ENCODE results near the gene NME7.
A peak's percentile ranks its signal among the peaks of the same experiment; 100 is the strongest.
"Not testable (repeated sequence)": the region's sequence is repeated elsewhere in the genome, so short reads cannot be mapped to it uniquely, and the experiment has no call there.

Gene NME7

DNA sequence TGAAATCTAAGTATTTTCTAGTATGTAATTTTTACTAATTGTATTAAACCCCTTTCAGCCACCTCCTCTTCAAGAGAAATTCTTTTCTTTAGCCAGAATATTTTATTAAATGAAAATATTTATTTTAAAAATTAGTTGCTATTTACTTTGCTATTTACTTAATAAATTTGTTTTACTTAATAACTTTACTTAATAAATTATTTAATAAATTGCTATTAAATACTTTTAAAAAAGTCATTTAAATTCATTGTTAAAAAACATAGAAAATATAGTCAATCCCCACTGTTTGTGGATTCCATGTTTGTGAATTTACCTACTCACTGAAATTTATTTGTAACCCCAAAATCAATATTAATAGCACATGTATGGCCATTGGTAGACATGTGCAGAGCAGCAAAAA, 155.5 kb downstream of the NME7 start:
- no peak for DNase-seq

DNA sequence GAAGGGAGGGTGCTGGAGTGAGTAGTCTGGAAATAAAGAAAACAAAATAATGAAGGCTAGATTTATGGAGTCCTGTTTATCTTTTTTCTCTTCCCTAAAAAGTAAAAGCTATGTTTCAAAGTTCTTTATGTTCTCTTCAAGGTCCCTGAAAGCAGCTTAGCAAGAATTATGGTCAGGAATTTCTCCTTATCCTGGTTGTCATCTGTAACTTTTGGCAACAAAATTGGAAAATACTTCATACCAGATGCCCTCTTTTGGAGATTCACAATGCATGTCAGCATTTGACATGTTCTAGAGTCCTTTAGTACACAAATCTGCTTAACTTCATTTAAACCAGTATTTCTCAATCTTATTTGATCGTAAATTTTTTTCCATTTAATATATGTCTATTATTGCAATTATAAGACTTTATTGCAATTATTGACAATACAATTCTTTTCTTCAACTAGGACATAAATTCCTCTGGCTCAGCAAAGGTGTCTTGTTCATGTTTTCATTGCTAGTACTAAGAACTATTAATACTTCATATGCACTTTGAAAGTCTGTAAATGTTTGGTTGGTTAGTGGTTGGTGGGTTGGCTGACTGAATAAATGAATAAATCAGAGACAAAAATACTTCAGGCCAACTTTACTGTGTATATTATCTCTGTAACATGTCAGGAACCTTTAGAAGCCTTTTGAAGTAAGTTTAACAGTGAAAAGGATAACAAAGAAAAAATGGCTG, 159.6 kb downstream of the NME7 start:
- no peak for DNase-seq

DNA sequence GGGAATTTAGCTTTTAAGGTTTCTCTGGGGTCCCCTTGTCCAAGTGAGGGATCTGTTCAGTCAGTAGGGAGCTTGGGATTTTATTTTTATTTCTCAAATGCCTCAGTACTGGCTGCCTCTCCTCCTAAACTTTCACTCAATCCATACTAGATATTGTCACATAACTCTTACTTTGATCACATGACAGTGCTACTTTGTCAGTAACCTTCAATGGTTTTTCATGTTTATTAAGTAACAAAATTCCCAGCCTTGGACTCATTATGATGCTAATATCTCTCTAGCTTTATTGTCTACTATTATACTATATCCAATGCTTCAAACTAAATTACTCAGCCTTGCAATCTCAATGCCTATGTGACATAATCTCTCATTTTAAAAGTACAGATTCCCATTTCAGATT, 163.4 kb downstream of the NME7 start:
- no peak for DNase-seq

DNA sequence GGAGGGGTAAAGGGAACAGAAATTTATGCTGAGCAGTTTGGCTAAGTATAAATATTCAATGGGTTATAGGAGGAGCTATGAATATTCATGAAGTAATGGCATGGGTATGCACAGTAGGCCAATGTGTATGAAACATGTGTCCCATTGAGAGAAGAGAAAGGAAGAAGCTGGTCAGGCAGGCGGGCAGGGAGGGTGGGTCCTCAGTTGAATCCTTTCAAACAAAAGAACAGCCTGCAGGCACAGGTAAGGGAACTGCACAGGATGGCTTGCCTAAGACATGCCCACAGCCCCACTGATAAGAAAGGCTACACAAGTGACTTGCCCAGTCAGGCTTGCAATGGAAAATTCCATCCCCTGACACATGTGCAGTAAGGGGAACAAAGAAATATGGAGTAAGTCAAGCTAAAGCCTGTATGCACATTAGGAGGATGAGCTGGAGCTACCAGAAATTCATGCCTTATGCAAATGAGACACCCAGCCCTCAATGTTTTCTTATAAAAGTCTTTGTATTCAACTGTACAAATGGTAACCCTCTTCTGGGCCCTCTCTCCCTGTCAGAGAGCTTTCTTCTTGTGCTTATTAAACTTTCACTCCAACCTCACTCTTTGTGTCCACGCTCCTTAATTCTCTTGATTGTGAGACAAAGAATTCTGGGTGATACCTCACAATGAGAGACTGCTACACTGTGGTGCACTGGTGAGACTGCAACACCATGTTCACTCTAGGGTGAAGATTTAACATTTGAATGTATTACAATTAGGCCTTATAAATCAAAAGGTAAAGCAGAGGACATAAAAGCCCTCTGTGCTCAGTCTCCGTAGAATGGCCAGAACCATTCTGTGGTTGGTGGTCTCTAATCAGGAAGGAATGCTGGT, 164.6 kb downstream of the NME7 start:
- DNase-seq = no peak

DNA sequence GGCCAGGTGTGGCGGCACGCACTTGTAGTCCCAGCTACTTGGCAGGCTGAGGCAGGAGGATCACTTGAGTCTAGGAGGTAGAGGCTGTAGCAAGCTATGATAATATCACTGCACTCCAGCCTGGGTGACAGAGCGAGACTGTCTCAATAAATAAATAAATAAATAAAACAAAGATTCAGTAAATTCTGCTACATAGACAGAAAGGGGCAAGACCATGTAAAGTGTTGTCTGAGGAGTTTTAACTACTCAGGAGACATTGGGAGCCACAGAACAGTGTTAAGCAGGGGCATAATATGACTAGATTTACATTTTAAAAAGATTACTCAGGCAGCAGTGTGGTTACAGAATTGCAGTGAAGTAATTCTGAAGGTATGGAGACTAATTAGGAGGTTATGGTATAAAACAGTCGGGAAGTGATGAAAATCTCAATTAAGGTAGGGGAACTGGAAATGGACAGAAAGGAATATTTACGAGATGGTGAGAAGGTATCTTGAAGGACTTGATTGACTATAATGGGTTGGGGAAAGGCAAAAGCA, 166.4 kb downstream of the NME7 start:
- no peak for DNase-seq

DNA sequence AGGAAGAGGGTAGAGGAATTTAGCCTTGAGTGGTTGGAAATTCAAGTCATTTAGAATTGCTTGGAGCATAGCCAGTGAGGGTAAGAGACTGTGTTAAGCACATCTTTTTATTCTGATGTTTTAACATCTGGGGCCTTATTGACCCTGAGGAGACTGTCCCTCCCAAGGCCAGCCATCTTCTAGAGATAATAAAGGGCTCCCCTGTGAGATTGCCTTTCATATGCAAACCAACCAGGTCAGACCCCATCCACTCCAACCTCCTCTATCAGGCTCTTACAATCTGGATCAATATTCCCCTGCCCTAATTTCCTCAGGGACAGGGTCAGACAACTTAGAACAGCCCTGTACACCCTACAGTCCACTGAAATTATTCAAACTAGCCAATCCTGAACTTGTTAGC, 167.3 kb downstream of the NME7 start:
- DNase-seq = no peak

DNA sequence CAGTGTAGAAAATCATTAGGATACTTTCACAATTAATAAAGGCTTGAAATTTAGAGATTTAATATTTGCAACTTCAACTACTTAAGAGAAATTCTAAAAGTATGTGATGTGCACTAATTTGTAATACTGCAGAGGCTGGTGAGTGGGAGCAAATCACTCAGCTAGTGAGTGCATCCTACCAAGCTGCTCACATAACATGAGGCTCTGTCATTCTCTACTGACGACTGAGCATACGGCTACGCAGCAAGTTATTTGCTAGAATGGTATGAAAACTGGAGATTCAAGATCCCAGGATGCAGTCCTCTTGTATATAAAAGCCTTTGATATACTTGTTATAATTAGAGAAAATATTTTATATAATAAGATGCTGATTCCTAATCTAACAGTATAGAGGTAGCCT, 171.0 kb downstream of the NME7 start:
- DNase-seq = peak; percentile 34

DNA sequence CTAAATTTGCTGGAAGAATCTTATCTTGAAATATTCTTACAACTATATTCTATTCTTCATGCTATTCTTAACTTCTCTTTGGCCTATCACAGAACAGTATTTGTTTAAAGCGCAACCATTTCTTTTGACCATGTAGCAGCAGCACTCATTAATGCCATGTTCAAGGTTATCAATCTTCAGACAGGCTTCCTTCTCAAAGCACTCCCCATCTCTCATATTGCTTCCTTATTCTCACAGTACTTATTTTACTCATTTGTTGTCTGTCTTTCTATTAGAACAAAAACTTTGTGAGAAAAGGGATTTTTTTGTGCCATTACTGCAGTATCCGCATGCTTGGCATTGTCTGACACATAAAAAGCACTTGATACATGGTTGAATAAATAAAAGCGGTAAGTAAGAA, 171.4 kb downstream of the NME7 start:
- DNase-seq = peak; percentile 41

DNA sequence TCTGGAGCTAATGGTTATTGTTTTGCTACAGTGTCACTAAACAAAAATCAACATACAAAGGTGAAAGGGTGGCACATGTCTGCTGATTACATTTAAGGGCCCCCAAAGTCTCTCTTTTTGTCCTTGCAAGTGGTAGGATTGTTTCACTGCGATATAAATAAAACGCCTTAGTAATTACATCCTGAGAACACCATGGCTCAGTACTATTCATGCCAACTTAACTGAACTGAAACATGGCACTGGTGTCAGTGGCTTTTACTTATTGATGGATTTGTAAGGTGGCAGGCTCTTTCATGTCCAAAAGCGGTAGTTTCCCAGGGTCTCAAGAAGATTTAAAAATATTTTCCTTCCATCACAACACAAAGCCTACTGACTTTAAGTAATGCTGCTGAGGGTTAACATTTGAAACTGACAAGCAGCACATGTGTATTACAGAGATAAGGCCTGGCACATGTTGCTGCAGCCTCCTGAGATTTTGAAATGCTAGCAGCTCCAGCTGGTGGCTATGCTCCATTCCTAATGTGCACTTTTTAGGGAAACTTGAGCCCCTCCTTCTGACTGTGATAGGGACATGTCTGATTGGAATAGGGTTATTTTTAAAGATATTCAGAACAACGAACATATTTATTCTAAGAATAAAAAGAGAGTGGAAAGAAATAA, 174.3 kb downstream of the NME7 start:
- DNase-seq = no peak

DNA sequence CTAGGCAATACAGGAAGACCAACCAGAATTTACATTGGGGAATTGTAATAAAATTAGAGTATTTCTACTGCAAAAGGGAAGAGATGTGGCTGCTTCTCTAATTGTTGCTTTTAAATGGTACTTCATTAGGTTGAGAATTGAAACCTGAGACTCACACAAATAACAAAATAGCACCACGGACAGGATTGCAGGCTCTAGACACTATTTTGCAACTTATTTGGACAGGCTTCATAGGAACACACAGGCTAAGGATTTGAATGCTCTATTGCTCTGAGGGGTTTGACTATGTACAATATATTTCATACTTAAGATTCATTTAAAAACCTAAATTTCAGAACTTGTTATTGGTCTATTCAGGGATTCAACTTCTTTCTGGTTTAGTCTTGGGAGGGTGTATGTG, 181.5 kb downstream of the NME7 start:
- no peak for DNase-seq

DNA sequence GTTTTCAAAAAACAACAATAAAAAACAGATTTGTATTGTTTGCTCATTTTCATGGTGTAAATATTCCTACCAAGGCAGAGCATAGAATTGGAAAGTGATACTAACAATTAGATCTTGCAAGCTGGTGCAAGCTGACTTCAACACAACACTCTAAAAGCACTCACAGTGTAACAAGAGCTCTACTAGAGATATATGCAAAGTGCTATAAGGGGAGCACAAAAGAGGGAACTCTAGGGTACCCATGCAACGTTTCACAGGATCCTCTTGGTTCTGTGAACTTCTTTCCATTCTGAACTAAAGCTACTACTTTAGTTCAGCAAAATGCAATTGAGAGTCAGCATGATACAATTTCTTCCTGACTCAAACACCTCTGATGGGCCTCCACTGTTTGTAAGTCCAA, 182.8 kb downstream of the NME7 start:
- DNase-seq = no peak

DNA sequence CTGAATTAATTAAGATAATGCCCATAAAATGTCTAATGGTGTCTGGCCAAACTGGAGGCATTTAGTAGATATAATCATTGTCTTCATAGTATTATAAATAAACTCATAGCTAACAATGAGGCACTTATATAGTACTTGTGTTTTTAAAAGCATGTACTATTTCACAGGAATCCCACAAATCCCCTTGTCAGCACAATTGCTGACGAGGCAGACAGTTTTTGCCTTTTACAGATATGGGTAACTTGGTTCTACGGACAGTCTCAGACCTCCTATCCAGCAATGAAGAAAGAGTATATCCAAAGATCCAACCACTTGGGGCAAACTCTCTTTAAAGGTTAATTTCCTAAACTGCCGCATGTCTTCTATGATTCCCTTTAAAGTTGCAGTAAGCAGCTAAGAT, 187.4 kb downstream of the NME7 start:
- DNase-seq = no peak

DNA sequence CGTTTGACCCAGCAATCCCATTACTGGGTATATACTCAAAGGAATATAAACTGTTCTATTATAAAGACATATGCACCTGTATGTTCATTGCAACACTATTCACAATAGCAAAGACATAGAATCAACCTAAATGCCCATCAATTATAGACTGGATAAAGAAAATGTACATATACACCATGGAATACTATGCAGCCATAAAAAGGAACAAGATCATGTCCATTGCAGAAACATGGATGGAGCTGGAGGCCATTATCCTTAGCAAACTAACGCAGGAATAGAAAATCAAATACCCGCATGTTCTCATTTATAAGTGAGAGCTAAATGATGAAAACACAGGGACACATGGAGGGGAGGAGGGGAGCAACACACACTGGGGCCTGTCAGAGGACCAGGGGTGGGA, 188.2 kb downstream of the NME7 start:
- not testable (repeated sequence) for DNase-seq

DNA sequence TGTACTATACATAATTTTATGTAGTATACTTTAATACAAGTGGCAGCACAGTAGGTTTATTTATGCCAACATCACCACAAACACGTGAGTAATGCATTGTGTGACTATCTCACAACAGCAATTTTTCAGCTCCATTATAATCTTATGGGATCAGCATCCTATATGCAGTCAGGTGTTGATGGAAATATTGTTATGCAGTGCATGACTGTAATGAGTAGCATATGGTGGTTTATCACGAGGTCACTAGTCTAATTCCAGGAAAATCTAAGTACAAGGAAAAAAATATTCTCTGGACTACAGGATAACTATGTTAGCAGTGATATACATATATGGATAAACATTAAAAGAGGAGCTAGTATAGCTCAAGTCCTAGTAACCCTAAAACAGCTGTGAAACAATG, 192.1 kb downstream of the NME7 start:
- no peak for DNase-seq

DNA sequence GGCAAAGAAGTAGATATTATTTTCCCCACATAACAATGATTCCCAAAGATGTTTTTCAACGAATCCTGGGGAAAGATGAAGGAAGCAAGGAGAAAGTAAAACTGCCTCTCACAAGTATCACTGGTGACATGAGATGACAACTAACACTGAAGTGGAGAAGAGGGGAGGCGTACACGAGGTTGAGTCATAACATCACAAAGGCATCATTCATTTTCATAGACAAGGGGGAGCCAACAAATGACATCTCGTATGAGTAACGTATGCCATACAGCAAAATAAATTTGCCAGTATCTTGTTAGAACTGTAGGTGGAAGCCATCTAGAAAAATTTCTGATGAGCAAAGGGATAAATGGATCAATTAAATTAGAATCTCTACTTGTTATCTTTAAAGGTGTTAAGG, 204.5 kb downstream of the NME7 start:
- DNase-seq = no peak

DNA sequence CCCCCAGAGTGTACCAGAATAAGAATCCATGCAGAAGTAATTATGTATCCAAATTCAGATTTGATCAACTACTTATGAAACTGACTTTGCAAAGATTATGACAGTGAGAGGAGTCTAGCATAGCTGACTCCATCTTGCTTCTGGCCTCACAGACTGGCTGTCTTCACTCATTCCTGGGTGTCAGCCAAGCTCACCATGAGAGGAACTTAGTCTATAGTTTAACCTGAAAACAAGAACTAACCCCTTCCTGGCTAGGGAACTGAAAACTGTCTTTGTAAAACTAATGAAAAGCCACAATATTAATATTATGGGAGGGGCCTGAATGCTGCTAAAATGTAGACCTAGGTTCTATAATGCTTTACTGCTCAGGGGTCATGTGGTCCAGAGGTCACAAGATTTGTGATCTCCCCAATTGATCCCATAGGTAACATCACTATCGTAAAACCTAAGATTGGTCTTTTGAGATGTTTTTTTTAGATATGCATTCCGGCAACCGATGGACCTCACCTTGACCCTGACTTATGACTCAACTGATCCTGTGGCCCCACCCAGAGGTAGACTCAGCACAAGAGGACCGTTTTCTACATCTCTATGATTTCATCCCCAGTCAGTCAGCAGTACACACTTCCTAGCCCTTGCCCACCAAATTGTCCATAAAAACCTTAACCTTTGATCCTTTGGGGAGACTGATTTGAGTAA, 206.0 kb downstream of the NME7 start:
- no peak for DNase-seq

DNA sequence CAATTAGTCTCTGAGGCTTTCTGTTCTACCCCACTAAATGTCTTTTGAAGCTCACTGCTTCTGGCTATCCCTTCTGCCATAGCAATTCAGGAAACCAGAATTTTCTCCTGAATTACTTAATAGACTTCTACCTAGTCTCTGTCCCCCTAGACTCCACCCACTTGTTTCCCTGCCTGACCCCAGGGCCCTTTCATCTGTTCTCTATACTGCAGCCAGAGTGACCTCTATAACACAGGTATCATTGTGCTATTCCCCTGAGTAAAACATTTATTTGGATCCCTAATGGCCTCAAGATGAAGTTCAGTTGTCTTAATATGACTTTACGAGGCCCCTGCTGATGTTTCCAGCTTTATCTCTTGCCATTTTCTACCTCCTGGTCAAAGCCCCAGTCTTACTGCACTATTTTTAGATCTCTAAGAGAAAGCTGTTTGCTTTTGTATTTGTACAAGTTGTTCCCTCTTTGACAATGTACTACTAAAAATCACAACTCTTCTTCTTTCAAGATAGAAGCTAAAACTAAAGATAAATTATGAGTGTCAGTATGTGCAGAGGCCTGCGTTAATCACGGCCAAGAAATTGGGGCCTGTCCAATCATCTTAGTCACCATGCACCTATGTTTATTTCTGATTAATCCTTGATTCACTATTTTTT, 206.6 kb downstream of the NME7 start:
- no peak for DNase-seq

DNA sequence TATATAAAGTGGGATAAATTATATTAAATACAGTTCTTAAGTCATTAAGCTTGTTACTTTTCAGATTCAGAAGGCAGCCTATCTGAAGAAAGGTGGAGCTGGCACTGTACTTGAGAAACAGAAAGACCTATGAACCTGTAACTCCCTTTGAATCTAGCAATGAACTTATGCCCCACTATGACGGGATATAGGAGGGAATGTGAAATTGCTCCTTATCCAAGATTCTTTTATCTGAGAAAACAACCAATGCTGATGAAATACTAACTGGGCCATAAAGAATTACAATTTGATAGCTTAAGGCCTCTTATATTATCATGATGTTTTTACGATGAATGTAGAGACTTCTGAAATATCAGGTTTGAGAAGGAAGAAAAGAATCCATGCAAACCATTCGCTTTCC, 211.0 kb downstream of the NME7 start:
- no peak for DNase-seq

DNA sequence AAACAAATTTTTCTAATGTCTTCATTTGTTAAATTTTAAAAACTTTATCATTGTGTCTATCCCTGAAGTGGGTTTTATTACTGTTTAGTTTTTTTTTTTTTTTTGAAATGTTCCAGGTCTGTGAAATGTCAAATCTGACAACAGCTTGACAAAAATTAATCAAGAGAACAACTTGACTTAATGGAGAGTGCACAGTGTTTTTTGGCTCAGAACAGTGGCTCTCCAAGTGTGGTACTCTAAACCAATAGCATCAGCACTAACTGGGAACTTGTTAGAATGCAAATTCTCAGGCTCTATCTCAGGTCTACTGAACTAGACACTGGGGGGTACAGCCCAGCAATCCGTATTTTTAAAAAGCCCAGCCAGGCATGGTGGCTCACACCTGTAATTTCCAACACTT, 211.9 kb downstream of the NME7 start:
- no peak for DNase-seq

DNA sequence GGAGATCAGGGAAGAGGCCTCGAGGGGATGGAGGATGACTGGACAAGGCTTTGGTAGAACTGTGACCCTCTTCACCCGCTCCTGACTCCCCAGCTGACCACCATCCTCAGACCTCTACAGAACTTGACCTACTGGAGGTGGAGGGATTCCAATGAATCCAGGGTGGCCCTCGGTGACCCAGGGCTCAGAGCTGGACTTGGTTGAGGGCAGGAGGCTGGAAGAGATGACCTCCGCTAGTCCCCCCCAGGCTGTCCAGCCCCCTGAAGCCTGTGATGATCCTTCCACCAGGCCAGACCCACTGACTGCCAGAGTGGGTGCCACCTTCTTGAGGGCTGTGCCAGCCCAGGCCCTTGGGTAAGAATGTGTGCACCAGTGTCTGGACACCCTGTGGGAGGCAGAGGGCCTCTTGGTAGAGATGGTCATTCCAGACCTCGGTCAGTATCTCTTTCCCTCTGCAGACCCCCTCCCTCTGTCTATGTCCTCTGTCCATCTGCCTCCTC, 216.2 kb downstream of the NME7 start:
- DNase-seq = no peak

DNA sequence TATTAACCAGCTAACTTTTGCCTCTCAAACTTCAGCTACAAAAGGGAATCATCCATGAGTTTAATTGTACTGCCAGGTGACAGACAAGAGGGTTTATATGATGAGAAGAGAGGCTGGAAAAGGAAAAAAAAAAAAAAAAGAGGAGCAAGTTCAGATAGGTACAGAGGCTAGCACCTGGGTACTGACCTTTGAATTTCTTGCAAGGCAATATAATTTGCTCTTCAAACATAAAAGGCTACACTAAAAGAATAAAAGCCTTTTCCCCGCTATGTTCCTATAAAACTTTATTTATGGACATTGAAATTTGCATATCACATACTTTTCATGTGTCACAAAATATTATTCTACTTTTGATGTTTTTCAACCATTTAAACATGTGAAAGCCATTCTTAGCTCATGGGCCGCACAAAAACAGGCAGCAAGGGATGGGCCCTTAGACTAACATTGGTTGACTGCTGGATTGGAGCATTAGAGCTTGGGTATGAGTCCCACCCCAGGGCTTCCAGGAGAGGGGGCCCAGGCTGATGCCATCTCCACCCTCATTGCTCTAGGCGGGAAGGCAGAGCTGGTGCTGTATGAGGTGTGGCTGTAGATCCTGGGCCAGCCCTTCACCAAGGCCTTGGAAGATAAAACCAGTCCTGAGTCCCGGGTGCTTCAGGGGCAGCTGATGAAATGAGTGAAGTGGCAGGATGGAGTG, 216.8 kb downstream of the NME7 start:
- no peak for DNase-seq

Measured in retina (tissue), 1 donor.